ENCODE data around the gene CPNE1.
A peak's percentile ranks its signal among the peaks of the same experiment; 100 is the strongest.

Gene CPNE1

DNA sequence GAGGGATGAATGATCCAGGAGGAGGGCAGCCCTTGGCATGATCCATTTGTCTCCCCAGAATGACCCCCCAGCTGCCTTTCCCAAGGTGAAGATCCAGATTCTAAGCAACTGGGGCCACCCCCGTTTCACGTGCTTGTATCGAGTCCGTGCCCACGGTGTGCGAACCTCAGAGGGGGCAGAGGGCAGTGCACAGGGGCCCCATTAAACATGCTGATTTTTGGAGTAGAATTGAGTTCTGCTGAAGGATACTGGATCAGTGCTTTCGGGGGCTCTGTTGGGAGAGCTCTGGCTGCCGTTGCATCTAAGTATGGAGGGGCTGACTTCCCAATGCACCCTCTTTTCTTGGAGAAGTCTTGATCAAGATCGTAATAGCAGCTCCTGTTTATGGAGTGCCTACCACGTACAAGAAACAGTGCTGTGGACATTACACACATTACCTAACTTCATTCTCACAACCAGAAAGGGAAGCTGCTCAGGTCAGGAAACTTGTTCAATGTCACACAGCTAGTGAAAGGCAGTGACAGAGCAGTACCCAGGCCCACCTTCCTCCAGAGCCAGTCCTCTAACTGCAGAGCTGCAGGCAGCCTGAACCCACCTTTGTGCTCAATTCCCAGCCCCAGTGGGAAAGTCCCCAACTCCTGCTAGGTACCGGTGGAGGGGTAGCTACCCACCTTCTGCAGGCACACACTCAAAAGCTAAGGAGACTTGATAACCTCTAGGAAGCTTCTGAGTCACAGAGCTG is 43.7 kb downstream of the CPNE1 start:
- peaks cover 24 to 39% (median 35%) of the 10 kb centered on the region in 11 experiments for H3K36me3 ChIP-seq
- H3K27ac ChIP-seq, result no peak overlapping the region
- TF ChIP-seq Cebpa-rat (IDR thresholded peaks at IDR 0.05), result no peak
- H3K4me2 ChIP-seq, result no peak overlapping the region
- no peak overlapping the region for H3K9ac ChIP-seq
- peaks cover 24 to 35% (median 31%) of the 10 kb centered on the region in 10 experiments for H3K4me1 ChIP-seq
- H3K4me3 ChIP-seq, result no peak overlapping the region
- peaks cover 0 to 18% (median 3%) of the 10 kb centered on the region in 11 experiments; a peak in 7 of 22 replicates for H4K20me1 ChIP-seq
- no peaks in the 10 kb centered on the region for H3K9me3 ChIP-seq (replicated peaks in 1 of 11)
- peaks cover 0 to 11% (median 0%) of the 10 kb centered on the region in 11 experiments; a peak in 6 of 22 replicates for H3K27me3 ChIP-seq

DNA sequence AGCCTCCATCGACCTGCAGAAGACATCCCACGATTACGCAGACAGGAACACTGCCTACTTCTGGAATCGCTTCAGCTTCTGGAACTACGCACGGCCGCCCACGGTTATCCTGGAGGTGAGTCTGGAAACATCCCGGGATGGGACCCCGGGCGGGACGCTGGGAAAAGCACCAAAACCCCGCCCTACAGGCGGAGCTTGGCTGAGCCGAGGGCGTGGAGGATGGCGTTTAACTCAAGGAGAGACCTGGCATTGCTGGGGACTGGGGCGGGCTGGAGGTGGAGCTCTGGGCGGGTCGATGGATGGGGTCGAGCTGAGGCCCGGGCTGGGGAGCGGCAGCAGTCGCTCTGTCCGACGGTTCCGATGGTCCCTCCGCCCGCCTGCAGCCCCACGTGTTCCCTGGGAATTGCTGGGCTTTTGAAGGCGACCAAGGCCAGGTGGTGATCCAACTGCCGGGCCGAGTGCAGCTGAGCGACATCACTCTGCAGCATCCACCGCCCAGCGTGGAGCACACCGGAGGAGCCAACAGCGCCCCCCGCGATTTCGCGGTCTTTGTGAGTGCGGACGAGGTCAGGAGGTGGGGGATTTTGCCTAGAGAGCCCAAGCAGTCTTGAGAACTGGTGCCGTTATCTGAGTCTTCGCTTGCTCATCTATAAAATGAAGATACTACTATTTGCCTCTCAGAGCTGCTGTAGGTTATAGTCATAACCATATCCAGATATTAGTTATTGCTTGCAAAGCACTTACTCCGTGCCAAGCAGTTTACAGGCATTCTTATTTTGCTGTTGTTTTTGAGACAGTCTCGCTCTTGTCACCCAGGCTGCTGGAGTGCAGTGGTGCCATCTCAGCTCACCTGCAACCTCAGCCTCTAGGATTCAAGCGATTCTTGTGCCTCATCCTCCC is 45.3 kb downstream of the CPNE1 start:
- Histone ChIP-seq H3K9me3 (replicated peaks in 1 of 11) (no peaks in the 10 kb centered on the region), H3K36me3 (peaks cover 11 to 23% (median 20%) of the 10 kb centered on the region in 11 experiments; a peak in 19 of 22 replicates), H3K27ac (peak overlapping the region in 1 of 11 experiments; percentile 46; a peak in 1 of 22 replicates), H3K4me3 (peak overlapping the region; percentile 59 to 75 (median 64)), H3K9ac (peak overlapping the region; percentile 35 to 75 (median 64)), H3K27me3 (peaks cover 0 to 11% (median 0%) of the 10 kb centered on the region in 11 experiments; a peak in 6 of 22 replicates), H3K4me1 (peaks cover 32 to 49% (median 39%) of the 10 kb centered on the region in 10 experiments), H4K20me1 (peaks cover 0 to 18% (median 3%) of the 10 kb centered on the region in 11 experiments; a peak in 7 of 22 replicates), H3K4me2 (peak overlapping the region; percentile 91 to 99 (median 98))
- TF ChIP-seq Cebpa-rat (IDR thresholded peaks at IDR 0.05), result no peak

DNA sequence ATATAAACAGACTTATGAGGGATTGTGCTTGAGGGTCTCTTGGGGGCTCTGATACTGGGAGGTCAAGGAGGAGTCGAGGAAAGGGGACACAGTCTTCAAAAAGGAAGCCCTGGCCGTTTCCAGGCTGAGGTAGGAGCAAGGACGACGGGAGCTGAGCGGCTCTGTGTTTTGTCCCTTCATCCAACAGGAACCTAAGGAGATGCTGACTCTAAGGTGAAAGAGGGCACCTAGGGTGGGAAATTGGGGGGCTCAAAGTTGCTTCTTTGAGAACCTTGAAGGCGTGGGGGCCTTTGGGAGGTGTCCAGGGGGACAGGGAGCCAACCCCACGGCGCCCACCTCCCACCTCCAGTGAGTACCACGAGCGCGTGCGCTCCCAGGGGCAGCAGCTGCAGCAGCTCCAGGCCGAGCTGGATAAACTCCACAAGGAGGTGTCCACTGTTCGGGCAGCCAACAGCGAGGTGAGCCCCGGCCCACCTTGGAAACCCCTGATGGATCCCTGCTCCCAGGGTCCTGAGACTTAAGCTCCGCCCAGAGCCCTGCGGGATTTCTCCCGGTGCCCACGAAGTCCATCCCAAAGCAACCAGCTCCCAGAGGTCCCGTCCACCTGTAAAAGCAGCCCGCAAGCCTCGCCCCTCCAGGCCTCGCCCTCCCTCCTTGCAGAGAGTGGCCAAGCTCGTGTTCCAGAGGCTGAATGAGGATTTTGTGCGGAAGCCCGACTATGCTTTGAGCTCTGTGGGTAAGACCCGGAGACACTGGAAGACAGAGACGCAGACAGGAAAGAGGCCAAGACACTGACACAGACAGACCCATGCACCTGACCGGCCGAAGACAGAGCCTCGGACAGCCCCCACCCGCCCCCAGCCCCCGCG is 46.2 kb downstream of the CPNE1 start:
- H3K36me3 ChIP-seq, result peaks cover 10 to 18% (median 15%) of the 10 kb centered on the region in 11 experiments; a peak in 15 of 22 replicates
- H3K4me1 ChIP-seq, result peaks cover 32 to 50% (median 39%) of the 10 kb centered on the region in 10 experiments
- peak overlapping the region; percentile 59 to 75 (median 64) for H3K4me3 ChIP-seq
- H3K27ac ChIP-seq, result peak overlapping the region in 7 of 11 experiments; percentile 10 to 86 (median 78); a peak in 3 of 22 replicates
- peaks cover 0 to 11% (median 0%) of the 10 kb centered on the region in 11 experiments; a peak in 6 of 22 replicates for H3K27me3 ChIP-seq
- no peak for TF ChIP-seq Cebpa-rat (IDR thresholded peaks at IDR 0.05)
- H3K9me3 ChIP-seq (replicated peaks in 1 of 11), result no peaks in the 10 kb centered on the region
- H3K4me2 ChIP-seq, result peak overlapping the region; percentile 91 to 99 (median 98)
- H4K20me1 ChIP-seq, result peaks cover 0 to 18% (median 3%) of the 10 kb centered on the region in 11 experiments; a peak in 7 of 22 replicates
- peak overlapping the region; percentile 58 to 78 (median 72); a peak in 20 of 22 replicates for H3K9ac ChIP-seq

- Histone ChIP-seq H3K4me3 (peak overlapping the region; percentile 59 to 75 (median 64)), H3K4me1 (peaks cover 32 to 50% (median 39%) of the 10 kb centered on the region in 10 experiments), H3K9ac (peak overlapping the region; percentile 58 to 78 (median 72)), H3K9me3 (replicated peaks in 1 of 11) (no peaks in the 10 kb centered on the region), H3K36me3 (peaks cover 10 to 18% (median 15%) of the 10 kb centered on the region in 11 experiments; a peak in 15 of 22 replicates), H3K4me2 (peak overlapping the region; percentile 91 to 99 (median 98)), H3K27ac (peak overlapping the region; percentile 63 to 86 (median 78); a peak in 21 of 22 replicates), H3K27me3 (peaks cover 0 to 11% (median 0%) of the 10 kb centered on the region in 11 experiments; a peak in 6 of 22 replicates), H4K20me1 (peaks cover 0 to 18% (median 3%) of the 10 kb centered on the region in 11 experiments; a peak in 7 of 22 replicates)
- no peak for TF ChIP-seq Cebpa-rat (IDR thresholded peaks at IDR 0.05)
These were observed 47.1 kb downstream of the CPNE1 start for GRCh38 chr20:35617397-35618262.

DNA sequence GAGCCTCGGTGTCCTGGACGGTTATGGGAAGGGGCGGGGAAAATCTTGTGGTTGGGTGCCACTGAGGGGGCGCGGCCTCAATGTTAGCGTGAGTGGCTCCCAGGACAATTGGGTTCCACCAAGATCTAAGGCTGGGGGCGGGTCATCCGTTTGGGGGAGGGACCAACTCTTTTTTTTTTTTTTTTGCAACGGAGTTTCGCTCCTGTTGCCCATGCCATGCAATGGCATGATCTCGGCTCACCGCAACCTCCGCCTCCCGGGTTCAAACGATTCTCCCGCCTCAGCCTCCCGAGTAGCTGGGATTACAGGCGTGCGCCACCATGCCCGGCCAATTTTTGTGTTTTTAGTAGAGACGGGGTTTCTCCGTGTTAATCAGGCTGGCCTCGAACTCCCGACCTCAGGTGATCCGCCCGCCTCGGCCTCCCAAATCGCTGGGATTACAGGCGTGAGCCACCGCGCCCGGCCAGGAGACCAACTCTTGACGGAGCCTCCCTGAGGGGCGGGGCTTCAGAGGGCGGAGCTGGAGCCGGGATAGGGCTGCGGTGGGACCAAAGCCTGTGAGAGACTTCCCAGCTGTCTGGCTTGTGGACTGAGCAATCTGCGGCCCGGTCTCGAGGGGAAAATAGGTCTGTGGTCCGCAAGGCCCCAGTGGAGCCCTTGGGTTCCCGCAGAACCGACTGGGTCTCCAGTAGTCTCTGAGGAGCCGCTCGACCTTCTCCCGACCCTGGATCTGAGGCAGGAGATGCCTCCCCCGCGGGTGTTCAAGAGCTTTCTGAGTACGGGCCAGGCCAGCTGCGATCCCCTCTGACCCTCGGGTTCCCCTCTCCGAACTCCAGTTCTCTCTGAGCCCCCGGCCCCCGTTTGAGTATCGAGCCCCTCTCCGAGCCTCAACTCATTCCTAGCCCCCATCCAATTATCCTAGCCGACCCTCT is 48.0 kb downstream of the CPNE1 start:
- H3K27ac ChIP-seq, result peak overlapping the region; percentile 63 to 86 (median 78); a peak in 21 of 22 replicates
- peaks cover 32 to 51% (median 40%) of the 10 kb centered on the region in 10 experiments for H3K4me1 ChIP-seq
- peaks cover 0 to 11% (median 0%) of the 10 kb centered on the region in 11 experiments; a peak in 6 of 22 replicates for H3K27me3 ChIP-seq
- peak overlapping the region; percentile 59 to 75 (median 64) for H3K4me3 ChIP-seq
- peak overlapping the region; percentile 91 to 99 (median 98) for H3K4me2 ChIP-seq
- no peaks in the 10 kb centered on the region for H3K9me3 ChIP-seq (replicated peaks in 1 of 11)
- peak in 3 of 11 experiments; percentile 32 to 68 (median 34); a peak in 2 of 22 replicates for TF ChIP-seq Cebpa-rat (IDR thresholded peaks at IDR 0.05)
- peak overlapping the region; percentile 58 to 78 (median 72) for H3K9ac ChIP-seq
- H4K20me1 ChIP-seq, result peaks cover 0 to 16% (median 3%) of the 10 kb centered on the region in 11 experiments; a peak in 7 of 22 replicates
- peaks cover 6 to 12% (median 11%) of the 10 kb centered on the region in 11 experiments; a peak in 10 of 22 replicates for H3K36me3 ChIP-seq

GRCh38 chr20:35615667-35616464 is 48.8 kb downstream of the CPNE1 start, which contains the start of gene SPAG4:
Gene SPAG4 (plus strand): TSS chr20:35615829. CDS start chr20:35616004, 175 bp downstream.
- Histone ChIP-seq H3K36me3 (peaks cover 0 to 3% (median 2%) of the 10 kb centered on the region in 11 experiments; a peak in 7 of 22 replicates), H3K27ac (peak within 1 kb of the TSS; percentile 64 to 94 (median 88); a peak in 21 of 22 replicates), H3K9me3 (replicated peaks in 1 of 11) (no peaks in the 10 kb centered on the region), H3K4me1 (peaks cover 32 to 53% (median 44%) of the 10 kb centered on the region in 10 experiments), H4K20me1 (peaks cover 0 to 10% (median 2%) of the 10 kb centered on the region in 11 experiments; a peak in 6 of 22 replicates), H3K4me3 (peak within 1 kb of the TSS; percentile 59 to 75 (median 64)), H3K4me2 (peak within 1 kb of the TSS; percentile 91 to 99 (median 98)), H3K27me3 (peaks cover 0 to 11% (median 0%) of the 10 kb centered on the region in 11 experiments; a peak in 6 of 22 replicates), H3K9ac (peak within 1 kb of the TSS; percentile 76 to 88 (median 83))
- TF ChIP-seq Cebpa-rat (IDR thresholded peaks at IDR 0.05), result no peak
